HEK293 (cell line): ENCODE data around the gene TRAFD1.

Source experiments
- CTCF ChIA-PET: fragments of 350-600 bp; formaldehyde crosslinking; extraction: SDS; loops from one replicate; lab custom pipeline; 2021; ENCODE audit warnings: antibody characterized with exemption; lab: Yijun Ruan, JAX
- POLR2A ChIA-PET: fragments of 300-600 bp; formaldehyde crosslinking; extraction: SDS; loops from one replicate; lab custom pipeline; 2020; ENCODE audit warnings: antibody characterized with exemption, inconsistent platforms; lab: Yijun Ruan, JAX
- H3K27ac ChIP-seq: fragments of 200-500 bp; sonication (Bioruptor generic); 2 replicates; pipeline ENCODE4 v1.5.1; 2014; ENCODE audit warnings: low read depth, low read length, control low read depth, inconsistent platforms; ENCODE audit errors: extremely low read depth
- H3K36me3 ChIP-seq, 2 experiments: fragments of 200-500 bp in 1 of 2; sonication (Bioruptor generic) in 1 of 2; 1 replicate in 1 of 2; 2 replicates in 1 of 2; pipeline ENCODE4 v1.5.1; 2014 to 2017; ENCODE audit warnings: inconsistent platforms in 2 of 2, low read length in 2 of 2; ENCODE audit not compliant: control insufficient read depth in 2 of 2, insufficient read depth in 1 of 2
- H3K4me1 ChIP-seq: fragments of 200-500 bp; sonication (Bioruptor generic); 2 replicates; pipeline ENCODE4 v1.5.1; 2014; ENCODE audit warnings: mild to moderate bottlenecking, low read length, inconsistent platforms; ENCODE audit not compliant: control insufficient read depth, insufficient read depth
- H3K4me3 ChIP-seq: 2 replicates; pipeline ENCODE4 v1.5.1; 2011; ENCODE audit warnings: low read depth, mild to moderate bottlenecking, control low read depth, low read length, moderate library complexity
- H3K9me3 ChIP-seq: fragments of 200-500 bp; sonication (Bioruptor generic); 2 replicates; pipeline ENCODE4 v1.5.1; 2014; ENCODE audit warnings: low read depth, low read length, inconsistent platforms; ENCODE audit not compliant: control insufficient read depth, insufficient read depth
- IKZF3 ChIP-seq: fragments of 450-650 bp; IDR thresholded peaks from 2 replicates; pipeline ENCODE4 v1.5.0; 2018; ENCODE audit warnings: missing biosample characterization, mild to moderate bottlenecking, missing genetic modification characterization, moderate library complexity
- KLF8 ChIP-seq: fragments of 450-650 bp; formaldehyde crosslinking; IDR thresholded peaks from 2 replicates; pipeline ENCODE4 v1.5.1; 2016; ENCODE audit warnings: missing biosample characterization, missing genetic modification characterization
- MZF1 ChIP-seq: fragments of 450-650 bp; formaldehyde crosslinking; IDR thresholded peaks from 2 replicates; pipeline ENCODE4 v1.5.1; 2017; ENCODE audit warnings: missing biosample characterization, missing genetic modification characterization, borderline replicate concordance
- OSR2 ChIP-seq: fragments of 450-650 bp; formaldehyde crosslinking; IDR thresholded peaks from 2 replicates; pipeline ENCODE4 v1.5.1; 2016; ENCODE audit warnings: missing biosample characterization, missing genetic modification characterization
- PRDM1 ChIP-seq: fragments of 450-650 bp; formaldehyde crosslinking; IDR thresholded peaks from 2 replicates; pipeline ENCODE4; 2016; ENCODE audit warnings: missing biosample characterization, missing genetic modification characterization
- ZBTB17 ChIP-seq: fragments of 450-650 bp; formaldehyde crosslinking; IDR thresholded peaks from 2 replicates; pipeline ENCODE4 v1.5.1; 2016; ENCODE audit warnings: missing biosample characterization, missing genetic modification characterization
- ZBTB48 ChIP-seq: fragments of 450-650 bp; formaldehyde crosslinking; IDR thresholded peaks from 2 replicates; pipeline ENCODE4 v1.5.1; 2016; ENCODE audit warnings: missing biosample characterization, missing genetic modification characterization
- ZFP69B ChIP-seq: fragments of 450-650 bp; formaldehyde crosslinking; IDR thresholded peaks from 2 replicates; pipeline ENCODE4 v1.5.1; 2016; ENCODE audit warnings: missing biosample characterization, missing genetic modification characterization
- ZNF10 ChIP-seq: fragments of 450-650 bp; formaldehyde crosslinking; IDR thresholded peaks from 2 replicates; pipeline ENCODE4 v1.5.1; 2017; ENCODE audit warnings: missing biosample characterization, missing genetic modification characterization
- ZNF121 ChIP-seq: fragments of 450-650 bp; formaldehyde crosslinking; IDR thresholded peaks from 2 replicates; pipeline ENCODE4 v1.5.1; 2016; ENCODE audit warnings: missing biosample characterization, missing genetic modification characterization
- ZNF169 ChIP-seq: fragments of 450-650 bp; formaldehyde crosslinking; IDR thresholded peaks from 2 replicates; pipeline ENCODE4 v1.5.1; 2016; ENCODE audit warnings: missing biosample characterization, missing genetic modification characterization
- ZNF175 ChIP-seq: fragments of 450-650 bp; formaldehyde crosslinking; IDR thresholded peaks from 2 replicates; pipeline ENCODE4 v1.5.1; 2016; ENCODE audit warnings: missing biosample characterization, missing genetic modification characterization
- ZNF2 ChIP-seq: fragments of 450-650 bp; formaldehyde crosslinking; IDR thresholded peaks from 2 replicates; pipeline ENCODE4 v1.5.1; 2016; ENCODE audit warnings: missing biosample characterization, missing genetic modification characterization
- ZNF266 ChIP-seq: fragments of 450-650 bp; formaldehyde crosslinking; IDR thresholded peaks from 2 replicates; pipeline ENCODE4 v1.5.1; 2016; ENCODE audit warnings: missing biosample characterization, missing genetic modification characterization, low read depth
- ZNF501 ChIP-seq: fragments of 450-650 bp; formaldehyde crosslinking; IDR thresholded peaks from 2 replicates; pipeline ENCODE4 v1.5.1; 2016; ENCODE audit warnings: missing biosample characterization, missing genetic modification characterization
- ZNF530 ChIP-seq: fragments of 450-650 bp; formaldehyde crosslinking; IDR thresholded peaks from 2 replicates; pipeline ENCODE4 v1.5.1; 2016; ENCODE audit warnings: low read depth, missing biosample characterization, missing genetic modification characterization
- ZNF558 ChIP-seq: fragments of 450-650 bp; formaldehyde crosslinking; IDR thresholded peaks from 2 replicates; pipeline ENCODE4 v1.5.1; 2016; ENCODE audit warnings: missing biosample characterization, missing genetic modification characterization
- ZNF76 ChIP-seq: fragments of 450-650 bp; formaldehyde crosslinking; IDR thresholded peaks from 2 replicates; pipeline ENCODE4; 2016; ENCODE audit warnings: low read depth, missing biosample characterization, missing genetic modification characterization, borderline replicate concordance
- ZNF792 ChIP-seq: fragments of 450-650 bp; formaldehyde crosslinking; IDR thresholded peaks from 2 replicates; pipeline ENCODE4 v1.5.1; 2016; ENCODE audit warnings: missing biosample characterization, missing genetic modification characterization
- ZSCAN30 ChIP-seq: fragments of 450-650 bp; IDR thresholded peaks from 2 replicates; pipeline ENCODE4 v1.5.1; 2018; ENCODE audit warnings: missing biosample characterization, mild to moderate bottlenecking, missing genetic modification characterization, moderate library complexity
- TF ChIP-seq, protein P1 (sequence below): fragments of 450-650 bp; formaldehyde crosslinking; IDR thresholded peaks from 2 replicates; pipeline ENCODE4 v1.5.1; 2016; ENCODE audit warnings: missing biosample characterization, missing genetic modification characterization
- TF ChIP-seq, protein P2 (sequence below): fragments of 450-650 bp; formaldehyde crosslinking; IDR thresholded peaks from 2 replicates; pipeline ENCODE4 v1.5.1; 2017; ENCODE audit warnings: missing biosample characterization, missing genetic modification characterization
- TF ChIP-seq, protein P3 (sequence below): sonication (generic); formaldehyde crosslinking; IDR thresholded peaks from 2 replicates; pipeline ENCODE4 v1.8.1; 2022; ENCODE audit warnings: mild to moderate bottlenecking, moderate library complexity, missing genetic modification reagents
- TF ChIP-seq, protein P4 (sequence below): fragments of 450-650 bp; formaldehyde crosslinking; IDR thresholded peaks from 2 replicates; pipeline ENCODE4 v1.5.1; 2016; ENCODE audit warnings: missing biosample characterization, missing genetic modification characterization

Gene TRAFD1

DNA sequence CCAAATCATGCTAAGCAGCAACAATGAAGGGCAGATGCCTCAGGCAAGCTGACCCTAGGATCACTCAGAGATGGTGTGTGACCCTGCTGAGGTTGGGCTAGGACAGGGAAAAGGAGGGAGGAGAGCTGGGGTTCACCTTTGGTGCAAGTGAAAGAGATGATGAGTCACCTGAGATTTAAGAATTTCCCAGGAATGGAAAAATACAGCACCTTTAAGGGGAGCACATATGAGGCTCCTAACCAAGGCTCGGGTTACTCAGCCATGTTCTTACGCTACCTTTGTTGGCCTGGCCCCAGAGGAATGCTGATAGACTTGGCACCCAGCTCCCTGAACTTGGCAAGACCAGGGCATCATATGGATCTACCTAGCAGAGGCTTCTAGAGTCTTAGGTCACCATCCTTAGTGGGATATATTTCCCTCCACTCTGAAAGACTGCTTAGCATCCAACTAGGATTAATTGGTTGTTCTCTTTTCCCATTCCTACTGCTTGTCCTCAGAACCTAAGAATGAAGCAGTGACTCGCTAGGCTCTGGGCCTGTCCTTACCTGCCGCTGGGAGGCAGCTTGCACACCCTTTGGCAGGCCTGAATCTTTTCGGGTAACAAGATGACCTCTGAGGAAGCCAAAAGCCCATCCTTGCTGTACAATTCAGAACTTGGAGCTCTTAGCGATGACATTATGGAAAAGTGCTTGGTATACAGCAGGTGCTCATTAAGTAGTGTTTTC, 12.8 kb upstream of the TRAFD1 start:
- H3K9me3 ChIP-seq = no peaks in the 10 kb centered on the region
- CTCF ChIA-PET = interaction anchor here (0.6 to 1.2 kb wide), 6 partner anchors 11 to 425 kb away, joined by 3 to 6 read pairs (median 4); no protein-coding TSS in a partner anchor
- no peaks in the 10 kb centered on the region for H3K36me3 ChIP-seq
- H3K27ac ChIP-seq = no peak overlapping the region
- POLR2A ChIA-PET = interaction anchor here (0.5 to 2.0 kb wide), 3 partner anchors 13 to 91 kb away, joined by 6 to 14 read pairs (median 13); partner anchors contain the start of gene TRAFD1
- H3K4me1 ChIP-seq = peaks cover 10% of the 10 kb centered on the region
- no peak for TF ChIP-seq ZNF175
- no peak for TF ChIP-seq ZFP69B (tag by site-specific recombination)
- TF ChIP-seq ZNF76 (tag by site-specific recombination) = no peak
- TF ChIP-seq, protein P1, sequence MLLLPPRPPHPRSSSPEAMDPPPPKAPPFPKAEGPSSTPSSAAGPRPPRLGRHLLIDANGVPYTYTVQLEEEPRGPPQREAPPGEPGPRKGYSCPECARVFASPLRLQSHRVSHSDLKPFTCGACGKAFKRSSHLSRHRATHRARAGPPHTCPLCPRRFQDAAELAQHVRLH (tag by site-specific recombination) = no peak
- TF ChIP-seq KLF8 = no peak
- TF ChIP-seq ZNF530 = no peak
- TF ChIP-seq ZNF792 (tag by site-specific recombination) = no peak
- TF ChIP-seq, protein P2, sequence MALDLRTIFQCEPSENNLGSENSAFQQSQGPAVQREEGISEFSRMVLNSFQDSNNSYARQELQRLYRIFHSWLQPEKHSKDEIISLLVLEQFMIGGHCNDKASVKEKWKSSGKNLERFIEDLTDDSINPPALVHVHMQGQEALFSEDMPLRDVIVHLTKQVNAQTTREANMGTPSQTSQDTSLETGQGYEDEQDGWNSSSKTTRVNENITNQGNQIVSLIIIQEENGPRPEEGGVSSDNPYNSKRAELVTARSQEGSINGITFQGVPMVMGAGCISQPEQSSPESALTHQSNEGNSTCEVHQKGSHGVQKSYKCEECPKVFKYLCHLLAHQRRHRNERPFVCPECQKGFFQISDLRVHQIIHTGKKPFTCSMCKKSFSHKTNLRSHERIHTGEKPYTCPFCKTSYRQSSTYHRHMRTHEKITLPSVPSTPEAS (tag by site-specific recombination) = no peak
- TF ChIP-seq PRDM1 (tag by site-specific recombination) = peak; percentile 52; the same call in 1 of the 2 replicates
- TF ChIP-seq ZNF10 = peak; percentile 6; the same call in 1 of the 2 replicates
- no peak overlapping the region for H3K4me3 ChIP-seq

DNA sequence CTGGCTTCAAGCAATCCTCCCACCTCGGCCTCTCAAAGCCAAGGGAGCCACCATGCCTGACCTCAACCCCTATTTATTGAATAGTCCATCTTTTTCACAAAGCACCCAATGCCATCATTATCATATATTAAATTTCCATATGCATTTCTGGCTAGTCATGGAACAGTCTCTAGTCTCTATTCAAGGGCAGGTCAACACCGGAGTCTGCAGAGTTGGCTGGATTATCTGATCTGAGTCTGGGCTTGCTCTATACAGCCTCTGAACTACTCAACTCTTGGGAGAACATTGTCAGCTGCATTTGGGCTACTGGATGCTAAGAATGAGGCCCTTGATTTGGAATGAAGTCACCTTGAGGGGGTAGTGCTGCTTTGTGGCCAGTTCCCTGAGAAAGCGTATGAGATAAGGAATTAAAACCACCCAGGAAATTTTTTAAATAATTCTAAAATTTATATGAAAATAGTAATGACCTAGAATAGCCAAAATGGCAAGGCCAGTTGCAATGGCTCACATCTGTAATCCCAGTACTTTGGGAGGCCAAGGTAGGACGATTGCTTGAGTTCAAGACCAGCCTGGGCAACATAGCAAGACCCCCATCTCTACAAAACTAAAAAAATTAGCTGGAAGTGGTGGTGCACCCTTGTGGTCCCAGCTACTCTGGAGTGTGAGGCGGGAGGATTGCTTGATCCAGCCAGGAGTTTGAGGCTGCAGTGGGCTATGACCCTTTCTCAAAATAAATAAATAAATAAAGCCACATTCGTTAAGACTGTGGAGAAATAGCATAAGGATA, 9.9 kb upstream of the TRAFD1 start:
- POLR2A ChIA-PET = interaction anchor here (0.7 to 4.1 kb wide), 2 partner anchors 10 to 18 kb away, joined by 4 to 66 read pairs; partner anchors contain the start of gene TRAFD1
- Histone ChIP-seq H3K27ac (no peak overlapping the region), H3K4me1 (peaks cover 10% of the 10 kb centered on the region), H3K9me3 (no peaks in the 10 kb centered on the region), H3K36me3 (no peaks in the 10 kb centered on the region), H3K4me3 (no peak overlapping the region)
- CTCF ChIA-PET = interaction anchor here (0.7 kb wide), 1 partner anchor 82 kb away, joined by 4 read pairs; no protein-coding TSS in a partner anchor
- TF ChIP-seq, protein P3, sequence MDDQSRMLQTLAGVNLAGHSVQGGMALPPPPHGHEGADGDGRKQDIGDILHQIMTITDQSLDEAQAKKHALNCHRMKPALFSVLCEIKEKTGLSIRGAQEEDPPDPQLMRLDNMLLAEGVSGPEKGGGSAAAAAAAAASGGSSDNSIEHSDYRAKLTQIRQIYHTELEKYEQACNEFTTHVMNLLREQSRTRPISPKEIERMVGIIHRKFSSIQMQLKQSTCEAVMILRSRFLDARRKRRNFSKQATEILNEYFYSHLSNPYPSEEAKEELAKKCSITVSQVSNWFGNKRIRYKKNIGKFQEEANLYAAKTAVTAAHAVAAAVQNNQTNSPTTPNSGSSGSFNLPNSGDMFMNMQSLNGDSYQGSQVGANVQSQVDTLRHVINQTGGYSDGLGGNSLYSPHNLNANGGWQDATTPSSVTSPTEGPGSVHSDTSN (CRISPR knock-in tag) = no peak
- TF ChIP-seq ZNF121 (tag by site-specific recombination) (peak; percentile 91), ZNF2 (tag by site-specific recombination) (no peak)

DNA sequence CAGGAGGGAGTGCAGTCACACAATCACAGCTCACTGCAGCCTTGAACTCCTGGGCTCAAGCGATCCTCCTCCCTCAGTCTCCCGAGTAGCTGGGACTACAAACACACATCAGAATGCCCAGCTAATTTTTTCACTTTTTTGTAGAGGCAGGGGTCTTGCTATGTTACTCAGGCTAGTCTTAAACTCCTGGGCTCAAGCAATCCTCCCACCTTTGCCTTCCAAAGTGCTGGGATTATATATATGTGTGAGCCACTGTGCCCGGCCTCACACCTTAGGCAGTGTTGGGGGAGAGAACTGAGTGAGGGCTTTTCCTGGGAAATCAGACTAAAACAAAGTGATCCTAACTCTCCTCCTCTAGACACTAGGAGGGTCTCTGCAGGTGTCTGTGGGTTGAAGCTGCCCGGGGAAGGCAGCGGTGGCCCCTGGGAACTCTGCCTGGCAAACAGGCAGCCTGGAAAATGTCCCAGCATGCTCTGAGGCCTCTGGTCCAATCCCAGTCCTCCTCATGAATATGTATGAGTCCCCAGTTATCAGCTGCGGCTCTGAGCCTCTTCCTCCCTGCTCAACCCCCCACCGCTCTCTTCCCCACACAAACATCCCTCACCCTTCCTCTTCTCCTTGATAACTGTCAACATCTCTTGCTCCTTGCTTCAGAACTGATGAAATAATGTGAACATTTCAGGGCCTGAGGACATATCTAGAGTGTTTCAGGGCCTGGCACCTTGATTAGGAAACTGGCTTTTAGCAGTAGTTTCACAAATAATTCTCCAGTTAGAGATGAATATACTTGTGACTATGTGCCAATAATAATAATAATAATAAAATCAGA, 8.9 kb upstream of the TRAFD1 start:
- no peaks in the 10 kb centered on the region for H3K9me3 ChIP-seq
- peak overlapping the region; percentile 68 for H3K27ac ChIP-seq
- H3K4me3 ChIP-seq = no peak overlapping the region
- H3K4me1 ChIP-seq = peaks cover 10% of the 10 kb centered on the region
- CTCF ChIA-PET = interaction anchor here (0.6 to 0.7 kb wide), 2 partner anchors 46 to 271 kb away, joined by 3 read pairs; no protein-coding TSS in a partner anchor
- H3K36me3 ChIP-seq = no peaks in the 10 kb centered on the region
- POLR2A ChIA-PET = interaction anchor here (0.6 to 4.1 kb wide), 4 partner anchors 9 to 19 kb away, joined by 3 to 66 read pairs (median 7); partner anchors contain the start of gene TRAFD1
- TF ChIP-seq ZBTB17 (peak; percentile 58; the same call in 1 of the 2 replicates), ZNF169 (tag by site-specific recombination) (no peak), KLF8 (no peak), ZNF266 (no peak), MZF1 (peak; percentile 43; the same call in 1 of the 2 replicates), IKZF3 (peak; percentile 77), ZNF76 (tag by site-specific recombination) (peak; percentile 86), ZBTB48 (tag by site-specific recombination) (0 out of 2 replicates have a peak, but pooled peaks have one; percentile 67), ZNF558 (tag by site-specific recombination) (0 out of 2 replicates have a peak, but pooled peaks have one; percentile 2), OSR2 (tag by site-specific recombination) (no peak), ZNF501 (tag by site-specific recombination) (0 out of 2 replicates have a peak, but pooled peaks have one; percentile 13), ZSCAN30 (no peak)
- TF ChIP-seq, protein P4, sequence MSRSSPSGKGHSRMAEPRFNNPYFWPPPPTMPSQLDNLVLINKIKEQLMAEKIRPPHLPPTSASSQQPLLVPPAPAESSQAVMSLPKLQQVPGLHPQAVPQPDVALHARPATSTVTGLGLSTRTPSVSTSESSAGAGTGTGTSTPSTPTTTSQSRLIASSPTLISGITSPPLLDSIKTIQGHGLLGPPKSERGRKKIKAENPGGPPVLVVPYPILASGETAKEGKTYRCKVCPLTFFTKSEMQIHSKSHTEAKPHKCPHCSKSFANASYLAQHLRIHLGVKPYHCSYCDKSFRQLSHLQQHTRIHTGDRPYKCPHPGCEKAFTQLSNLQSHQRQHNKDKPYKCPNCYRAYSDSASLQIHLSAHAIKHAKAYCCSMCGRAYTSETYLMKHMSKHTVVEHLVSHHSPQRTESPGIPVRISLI (tag by site-specific recombination) = no peak
